Ishikawa (cell line): ENCODE results near the gene VWA3B.

Experiments
- CEBPB ChIP-seq: IDR thresholded peaks from 2 replicates; pipeline ENCODE4 v1.6.1; 2012
- CREB1 ChIP-seq: IDR thresholded peaks from 2 replicates; pipeline ENCODE4 v1.6.1; 2012; ENCODE audit warnings: low read depth
- EGR1 ChIP-seq: IDR thresholded peaks from 2 replicates; pipeline ENCODE4 v1.6.1; 2012
- EP300 ChIP-seq: IDR thresholded peaks from 2 replicates; pipeline ENCODE4 v1.6.1; 2012; ENCODE audit warnings: borderline replicate concordance
- FOXM1 ChIP-seq: IDR thresholded peaks from 2 replicates; pipeline ENCODE4 v1.6.1; 2012; ENCODE audit warnings: low read depth, borderline replicate concordance
- NFIC ChIP-seq: IDR thresholded peaks from 2 replicates; pipeline ENCODE4 v1.6.1; 2012
- RAD21 ChIP-seq: IDR thresholded peaks from 2 replicates; pipeline ENCODE4 v1.6.1; 2012; ENCODE audit warnings: low read depth
- TAF1 ChIP-seq: IDR thresholded peaks from 2 replicates; pipeline ENCODE4 v1.6.1; 2012; ENCODE audit warnings: low read depth, mild to moderate bottlenecking
- TCF12 ChIP-seq: IDR thresholded peaks from 2 replicates; pipeline ENCODE4 v1.6.1; 2012; ENCODE audit warnings: low read depth
- TEAD4 ChIP-seq: IDR thresholded peaks from 2 replicates; pipeline ENCODE4 v1.6.1; 2012
- YY1 ChIP-seq: IDR thresholded peaks from 2 replicates; pipeline ENCODE4 v1.6.1; 2012; ENCODE audit warnings: low read depth
- ZBTB7A ChIP-seq: IDR thresholded peaks from 2 replicates; pipeline ENCODE4 v1.6.1; 2012; ENCODE audit warnings: low read depth
- TF ChIP-seq, protein P1 (sequence below): IDR thresholded peaks from 2 replicates; pipeline ENCODE4 v1.6.1; 2012
- TF ChIP-seq, protein P2 (sequence below): IDR thresholded peaks from 2 replicates; pipeline ENCODE4 v1.6.1; 2012
- TF ChIP-seq, protein P3 (sequence below): IDR thresholded peaks from 2 replicates; pipeline ENCODE4 v1.6.1; 2012; ENCODE audit warnings: low read depth, mild to moderate bottlenecking

Gene VWA3B

DNA sequence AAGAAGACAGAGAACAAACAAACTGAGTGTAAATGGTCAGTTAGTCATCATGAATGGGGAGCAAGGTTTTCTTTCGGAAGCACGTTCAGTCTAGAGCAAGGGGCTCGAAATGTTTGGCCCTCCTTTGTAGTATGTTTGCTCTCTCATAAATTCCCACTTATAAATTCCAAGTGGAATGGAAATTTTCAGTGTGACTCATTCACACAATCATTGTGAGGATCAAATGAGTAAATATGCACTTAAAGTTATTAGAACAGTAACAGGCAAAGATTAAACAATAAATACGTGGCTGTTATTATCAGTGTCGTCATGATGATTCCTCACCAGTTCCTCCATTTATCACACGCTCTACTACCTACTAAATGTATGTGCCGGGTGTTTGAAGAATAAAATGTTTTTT is 269.8 kb downstream of the VWA3B start:
- TF ChIP-seq, protein P1, sequence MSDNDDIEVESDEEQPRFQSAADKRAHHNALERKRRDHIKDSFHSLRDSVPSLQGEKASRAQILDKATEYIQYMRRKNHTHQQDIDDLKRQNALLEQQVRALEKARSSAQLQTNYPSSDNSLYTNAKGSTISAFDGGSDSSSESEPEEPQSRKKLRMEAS, result no peak
- TF ChIP-seq CEBPB, result no peak
- no peak for TF ChIP-seq CREB1
- TF ChIP-seq TAF1, result no peak
- TF ChIP-seq, protein P2, sequence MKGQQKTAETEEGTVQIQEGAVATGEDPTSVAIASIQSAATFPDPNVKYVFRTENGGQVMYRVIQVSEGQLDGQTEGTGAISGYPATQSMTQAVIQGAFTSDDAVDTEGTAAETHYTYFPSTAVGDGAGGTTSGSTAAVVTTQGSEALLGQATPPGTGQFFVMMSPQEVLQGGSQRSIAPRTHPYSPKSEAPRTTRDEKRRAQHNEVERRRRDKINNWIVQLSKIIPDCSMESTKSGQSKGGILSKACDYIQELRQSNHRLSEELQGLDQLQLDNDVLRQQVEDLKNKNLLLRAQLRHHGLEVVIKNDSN, result no peak
- TF ChIP-seq TEAD4, result no peak
- TF ChIP-seq RAD21, result no peak
- TF ChIP-seq NFIC, result no peak
- no peak for TF ChIP-seq ZBTB7A
- TF ChIP-seq EP300, result no peak
- TF ChIP-seq YY1, result no peak
- TF ChIP-seq TCF12, result no peak
- TF ChIP-seq, protein P3, sequence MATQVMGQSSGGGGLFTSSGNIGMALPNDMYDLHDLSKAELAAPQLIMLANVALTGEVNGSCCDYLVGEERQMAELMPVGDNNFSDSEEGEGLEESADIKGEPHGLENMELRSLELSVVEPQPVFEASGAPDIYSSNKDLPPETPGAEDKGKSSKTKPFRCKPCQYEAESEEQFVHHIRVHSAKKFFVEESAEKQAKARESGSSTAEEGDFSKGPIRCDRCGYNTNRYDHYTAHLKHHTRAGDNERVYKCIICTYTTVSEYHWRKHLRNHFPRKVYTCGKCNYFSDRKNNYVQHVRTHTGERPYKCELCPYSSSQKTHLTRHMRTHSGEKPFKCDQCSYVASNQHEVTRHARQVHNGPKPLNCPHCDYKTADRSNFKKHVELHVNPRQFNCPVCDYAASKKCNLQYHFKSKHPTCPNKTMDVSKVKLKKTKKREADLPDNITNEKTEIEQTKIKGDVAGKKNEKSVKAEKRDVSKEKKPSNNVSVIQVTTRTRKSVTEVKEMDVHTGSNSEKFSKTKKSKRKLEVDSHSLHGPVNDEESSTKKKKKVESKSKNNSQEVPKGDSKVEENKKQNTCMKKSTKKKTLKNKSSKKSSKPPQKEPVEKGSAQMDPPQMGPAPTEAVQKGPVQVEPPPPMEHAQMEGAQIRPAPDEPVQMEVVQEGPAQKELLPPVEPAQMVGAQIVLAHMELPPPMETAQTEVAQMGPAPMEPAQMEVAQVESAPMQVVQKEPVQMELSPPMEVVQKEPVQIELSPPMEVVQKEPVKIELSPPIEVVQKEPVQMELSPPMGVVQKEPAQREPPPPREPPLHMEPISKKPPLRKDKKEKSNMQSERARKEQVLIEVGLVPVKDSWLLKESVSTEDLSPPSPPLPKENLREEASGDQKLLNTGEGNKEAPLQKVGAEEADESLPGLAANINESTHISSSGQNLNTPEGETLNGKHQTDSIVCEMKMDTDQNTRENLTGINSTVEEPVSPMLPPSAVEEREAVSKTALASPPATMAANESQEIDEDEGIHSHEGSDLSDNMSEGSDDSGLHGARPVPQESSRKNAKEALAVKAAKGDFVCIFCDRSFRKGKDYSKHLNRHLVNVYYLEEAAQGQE, result no peak
- TF ChIP-seq EGR1, result no peak
- no peak for TF ChIP-seq FOXM1

DNA sequence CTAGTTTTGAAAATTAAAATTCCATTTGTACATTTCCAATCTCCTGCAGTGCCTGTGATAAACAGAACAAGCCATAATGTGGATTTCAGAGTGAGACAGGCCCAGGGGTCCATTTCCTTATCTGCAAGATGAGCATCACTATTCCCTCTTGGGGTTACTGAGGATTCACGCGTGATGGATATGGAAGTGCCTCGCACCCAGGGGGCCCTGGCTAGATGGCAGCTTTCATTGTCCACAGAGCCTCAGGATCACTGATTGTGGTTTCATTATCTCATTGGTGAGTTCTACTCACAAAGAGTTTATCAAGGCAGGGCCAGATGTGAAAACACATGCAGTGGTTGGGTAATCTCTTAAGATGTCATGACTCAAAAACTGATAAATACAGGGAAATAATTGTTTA is 270.9 kb downstream of the VWA3B start:
- no peak for TF ChIP-seq CEBPB

DNA sequence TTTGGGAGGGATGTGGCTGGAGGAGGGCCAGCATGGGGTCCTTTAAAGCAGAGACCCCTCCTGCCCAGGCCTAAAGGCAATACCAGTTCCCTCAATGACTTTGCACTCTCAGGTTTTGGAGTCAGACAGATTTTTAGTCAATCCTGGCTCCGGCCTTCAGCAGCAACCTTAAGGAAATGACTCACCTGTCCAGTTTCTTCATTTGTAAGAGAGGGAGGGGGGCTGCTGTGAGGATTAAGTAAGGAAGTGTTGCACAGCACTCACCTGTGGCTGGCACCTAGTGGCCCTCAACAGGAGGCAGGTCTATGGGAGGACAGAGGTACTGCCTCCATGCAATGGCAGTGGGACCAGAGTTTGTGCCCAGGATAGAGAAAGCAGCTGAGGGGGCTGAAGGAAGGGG is 273.0 kb downstream of the VWA3B start:
- TF ChIP-seq NFIC (no peak), CREB1 (no peak), TCF12 (no peak), YY1 (no peak), TEAD4 (no peak), ZBTB7A (no peak), FOXM1 (no peak), TAF1 (no peak), RAD21 (no peak), EGR1 (no peak), EP300 (no peak), CEBPB (no peak)
- TF ChIP-seq, protein P3, result no peak
- TF ChIP-seq, protein P2, result no peak
- TF ChIP-seq, protein P1, result no peak
